HEK293 (cell line): ENCODE measurements around the gene MTCP1.

Source experiments
- CTCF ChIA-PET: fragments of 350-600 bp; formaldehyde crosslinking; extraction: SDS; loops from one replicate; lab custom pipeline; 2021; ENCODE audit warnings: antibody characterized with exemption; lab: Yijun Ruan, JAX
- POLR2A ChIA-PET: fragments of 300-600 bp; formaldehyde crosslinking; extraction: SDS; loops from one replicate; lab custom pipeline; 2020; ENCODE audit warnings: antibody characterized with exemption, inconsistent platforms; lab: Yijun Ruan, JAX
- H3K27ac ChIP-seq: fragments of 200-500 bp; sonication (Bioruptor generic); 2 replicates; pipeline ENCODE4 v1.5.1; 2014; ENCODE audit warnings: low read depth, low read length, control low read depth, inconsistent platforms; ENCODE audit errors: extremely low read depth
- H3K36me3 ChIP-seq, 2 experiments: fragments of 200-500 bp in 1 of 2; sonication (Bioruptor generic) in 1 of 2; 1 replicate in 1 of 2; 2 replicates in 1 of 2; pipeline ENCODE4 v1.5.1; 2014 to 2017; ENCODE audit warnings: inconsistent platforms in 2 of 2, low read length in 2 of 2; ENCODE audit not compliant: control insufficient read depth in 2 of 2, insufficient read depth in 1 of 2
- H3K4me1 ChIP-seq: fragments of 200-500 bp; sonication (Bioruptor generic); 2 replicates; pipeline ENCODE4 v1.5.1; 2014; ENCODE audit warnings: mild to moderate bottlenecking, low read length, inconsistent platforms; ENCODE audit not compliant: control insufficient read depth, insufficient read depth
- H3K4me3 ChIP-seq: 2 replicates; pipeline ENCODE4 v1.5.1; 2011; ENCODE audit warnings: low read depth, mild to moderate bottlenecking, control low read depth, low read length, moderate library complexity
- H3K9me3 ChIP-seq: fragments of 200-500 bp; sonication (Bioruptor generic); 2 replicates; pipeline ENCODE4 v1.5.1; 2014; ENCODE audit warnings: low read depth, low read length, inconsistent platforms; ENCODE audit not compliant: control insufficient read depth, insufficient read depth
- GLIS1 ChIP-seq: fragments of 450-650 bp; formaldehyde crosslinking; IDR thresholded peaks from 2 replicates; pipeline ENCODE4 v1.5.1; 2016; ENCODE audit warnings: missing biosample characterization, missing genetic modification characterization
- KLF7 ChIP-seq: fragments of 450-650 bp; formaldehyde crosslinking; IDR thresholded peaks from 2 replicates; pipeline ENCODE4 v1.5.1; 2016; ENCODE audit warnings: missing biosample characterization, missing genetic modification characterization, borderline replicate concordance
- PRDM4 ChIP-seq: fragments of 450-650 bp; formaldehyde crosslinking; IDR thresholded peaks from 2 replicates; pipeline ENCODE4 v1.5.1; 2017; ENCODE audit warnings: missing biosample characterization, missing genetic modification characterization
- SCRT1 ChIP-seq: fragments of 450-650 bp; formaldehyde crosslinking; IDR thresholded peaks from 2 replicates; pipeline ENCODE4 v1.5.1; 2016; ENCODE audit warnings: missing biosample characterization, missing genetic modification characterization, borderline replicate concordance
- SCRT2 ChIP-seq: fragments of 450-650 bp; formaldehyde crosslinking; IDR thresholded peaks from 2 replicates; pipeline ENCODE4 v1.5.1; 2016; ENCODE audit warnings: missing biosample characterization, missing genetic modification characterization
- SP2 ChIP-seq: fragments of 450-650 bp; formaldehyde crosslinking; IDR thresholded peaks from 2 replicates; pipeline ENCODE4 v1.5.1; 2016; ENCODE audit warnings: missing biosample characterization, missing genetic modification characterization
- ZBTB10 ChIP-seq: fragments of 450-650 bp; formaldehyde crosslinking; IDR thresholded peaks from 2 replicates; pipeline ENCODE4 v1.5.1; 2016; ENCODE audit warnings: missing biosample characterization, missing genetic modification characterization
- ZFP69B ChIP-seq: fragments of 450-650 bp; formaldehyde crosslinking; IDR thresholded peaks from 2 replicates; pipeline ENCODE4 v1.5.1; 2016; ENCODE audit warnings: missing biosample characterization, missing genetic modification characterization
- ZNF146 ChIP-seq: fragments of 450-650 bp; formaldehyde crosslinking; IDR thresholded peaks from 2 replicates; pipeline ENCODE4 v1.5.1; 2016; ENCODE audit warnings: missing biosample characterization, missing genetic modification characterization
- ZNF148 ChIP-seq: fragments of 450-650 bp; formaldehyde crosslinking; IDR thresholded peaks from 2 replicates; pipeline ENCODE4 v1.5.0; 2017; ENCODE audit warnings: missing biosample characterization, missing genetic modification characterization, borderline replicate concordance
- ZNF19 ChIP-seq: fragments of 450-650 bp; formaldehyde crosslinking; IDR thresholded peaks from 2 replicates; pipeline ENCODE4; 2016; ENCODE audit warnings: missing biosample characterization, missing genetic modification characterization, low read depth
- ZNF202 ChIP-seq: fragments of 450-650 bp; formaldehyde crosslinking; IDR thresholded peaks from 2 replicates; pipeline ENCODE4 v1.5.1; 2016; ENCODE audit warnings: missing biosample characterization, missing genetic modification characterization, borderline replicate concordance
- ZNF529 ChIP-seq: fragments of 450-650 bp; formaldehyde crosslinking; IDR thresholded peaks from 2 replicates; pipeline ENCODE4 v1.5.1; 2017; ENCODE audit warnings: missing genetic modification characterization, missing biosample characterization; ENCODE audit not compliant: insufficient replicate concordance
- ZNF549 ChIP-seq: fragments of 450-650 bp; IDR thresholded peaks from 2 replicates; pipeline ENCODE4 v1.5.1; 2018; ENCODE audit warnings: missing biosample characterization, missing genetic modification characterization, mild to moderate bottlenecking, inconsistent platforms, moderate library complexity
- ZNF558 ChIP-seq: fragments of 450-650 bp; formaldehyde crosslinking; IDR thresholded peaks from 2 replicates; pipeline ENCODE4 v1.5.1; 2016; ENCODE audit warnings: missing biosample characterization, missing genetic modification characterization
- ZNF621 ChIP-seq: fragments of 450-650 bp; formaldehyde crosslinking; IDR thresholded peaks from 2 replicates; pipeline ENCODE4 v1.5.1; 2017; ENCODE audit warnings: missing biosample characterization, missing genetic modification characterization
- ZNF626 ChIP-seq: fragments of 450-650 bp; sonication (Bioruptor Pico); formaldehyde crosslinking; IDR thresholded peaks from 2 replicates; pipeline ENCODE4 v1.5.1; 2018; ENCODE audit warnings: missing biosample characterization, missing genetic modification characterization, inconsistent platforms
- ZNF654 ChIP-seq: fragments of 450-650 bp; formaldehyde crosslinking; IDR thresholded peaks from 2 replicates; pipeline ENCODE4 v1.5.1; 2016; ENCODE audit warnings: low read depth, missing biosample characterization, missing genetic modification characterization
- ZNF658 ChIP-seq: fragments of 450-650 bp; formaldehyde crosslinking; IDR thresholded peaks from 2 replicates; pipeline ENCODE4; 2016; ENCODE audit warnings: missing biosample characterization, missing genetic modification characterization
- ZNF707 ChIP-seq: fragments of 450-650 bp; formaldehyde crosslinking; IDR thresholded peaks from 2 replicates; pipeline ENCODE4 v1.5.1; 2016; ENCODE audit warnings: missing biosample characterization, missing genetic modification characterization
- ZNF843 ChIP-seq: fragments of 450-650 bp; formaldehyde crosslinking; IDR thresholded peaks from 2 replicates; pipeline ENCODE4 v1.5.1; 2016; ENCODE audit warnings: missing biosample characterization, missing genetic modification characterization
- ZSCAN18 ChIP-seq: fragments of 450-650 bp; formaldehyde crosslinking; IDR thresholded peaks from 2 replicates; pipeline ENCODE4 v1.5.1; 2016; ENCODE audit warnings: missing biosample characterization, missing genetic modification characterization

MTCP1 gene

GRCh38 chrX:155048977-155049619 lies 21.8 kb downstream of the MTCP1 start (continued):
- no peak for TF ChIP-seq PRDM4 (tag by site-specific recombination)
- peak; percentile 52 for TF ChIP-seq ZNF654 (tag by site-specific recombination)
- TF ChIP-seq ZBTB10 (tag by site-specific recombination): no peak
- no peak for TF ChIP-seq ZFP69B (tag by site-specific recombination)
- TF ChIP-seq KLF7 (tag by site-specific recombination): no peak
- peak; percentile 75; the same call in 1 of the 2 replicates for TF ChIP-seq SCRT1 (tag by site-specific recombination)
- TF ChIP-seq ZNF843: no peak
- TF ChIP-seq ZSCAN18 (tag by site-specific recombination): no peak

- H3K4me1 ChIP-seq: no peaks in the 10 kb centered on the region
- H3K36me3 ChIP-seq: peaks cover 0 to 9% of the 10 kb centered on the region in 2 experiments; a peak in 1 of 3 replicates
- H3K27ac ChIP-seq: no peak overlapping the region
- TF ChIP-seq ZNF626 (tag by site-specific recombination) (no peak), ZNF529 (no peak), ZNF707 (tag by site-specific recombination) (no peak), ZNF146 (no peak), ZNF558 (tag by site-specific recombination) (no peak), ZNF148 (tag by site-specific recombination) (no peak), SCRT2 (no peak), ZNF19 (tag by site-specific recombination) (no peak), ZNF621 (no peak), ZNF549 (tag by site-specific recombination) (no peak), GLIS1 (tag by site-specific recombination) (no peak), ZNF658 (no peak), ZNF202 (no peak), SP2 (no peak)
- H3K9me3 ChIP-seq: no peaks in the 10 kb centered on the region
- ChIA-PET CTCF (interaction anchor here (0.9 to 1.6 kb wide), 3 partner anchors 10 to 63 kb away, joined by 5 read pairs; no protein-coding TSS in a partner anchor), POLR2A (no interaction called here)
- no peak overlapping the region for H3K4me3 ChIP-seq
These were observed 24.0 kb downstream of the MTCP1 start for GRCh38 chrX:155046811-155047528.
